Measurements from ENCODE around the gene NEDD9. TPM values are rescaled to one million over a fixed set of nuclear protein-coding genes. Genes with fewer than 3 reads are reported as not detected.

NEDD9 gene
- total and polyA plus RNA-seq, 2 donors (not counting 1 experiment from before 2014, with no cell fraction given) = 38.9 to 46.2 TPM

- Mint-ChIP-seq H3K9me3 (ENCODE audit: insufficient read depth) (no peaks in the 10 kb centered on the region), H3K27me3 (no peaks in the 10 kb centered on the region), H3K4me1 (peaks cover 48% of the 10 kb centered on the region), H3K27ac (peak overlapping the region; percentile 93), H3K4me3 (peak overlapping the region; percentile 98)
- ChIA-PET POLR2A (interaction anchor here (0.6 kb wide), 1 partner anchor 202 kb away, joined by 5 read pairs; no protein-coding TSS in a partner anchor), CTCF (interaction anchor here (1.0 to 2.6 kb wide), 9 partner anchors 9 to 264 kb away, joined by 3 to 15 read pairs (median 4); no protein-coding TSS in a partner anchor)
- Histone ChIP-seq H2AFZ (ENCODE audit: insufficient read depth, low read depth, low read length, poor library complexity, severe bottlenecking) (peak overlapping the region; percentile 72), H3K36me3 (replicated peaks in 1 of 2; ENCODE audit: control extremely low read depth in 1 of 2, control insufficient read depth in 1 of 2, extremely low read depth in 1 of 2, insufficient read depth in 2 of 2, low read length in 1 of 2) (peaks cover 0 to 8% of the 10 kb centered on the region in 2 experiments), H3K9ac (ENCODE audit: low read length) (peak overlapping the region; percentile 62), H3K4me1 (ENCODE audit: control insufficient read depth in 2 of 2, insufficient read depth in 2 of 2, low read length in 2 of 2) (peaks cover 29 to 31% of the 10 kb centered on the region in 2 donors), H4K20me1 (ENCODE audit: control insufficient read depth, insufficient read depth, low read length, poor library complexity, severe bottlenecking) (peaks cover 12% of the 10 kb centered on the region), H3K4me3 (ENCODE audit: control extremely low read depth in 1 of 5, extremely low read depth in 1 of 5, insufficient read depth in 1 of 5, low read depth in 2 of 5, low read length in 4 of 5) (peak overlapping the region; percentile 52 to 76 (median 67)), H3K4me2 (replicated peaks; ENCODE audit: low read depth, low read length, poor library complexity, severe bottlenecking) (peak overlapping the region; percentile 89), H3K9me3 (ENCODE audit: control extremely low read depth in 1 of 3, control insufficient read depth in 2 of 3, insufficient read depth in 1 of 3, low read length in 2 of 3) (no peaks in the 10 kb centered on the region), H3K79me2 (ENCODE audit: control insufficient read depth, insufficient read depth, low read length) (peaks cover 59% of the 10 kb centered on the region), H3K27ac (ENCODE audit: low read length in 2 of 2) (peak overlapping the region; percentile 70 to 81), H3K27me3 (replicated peaks in 1 of 4; ENCODE audit: control extremely low read depth in 1 of 4, control insufficient read depth in 3 of 4, insufficient read depth in 4 of 4, low read length in 3 of 4) (no peaks in the 10 kb centered on the region)
- WGBS (ENCODE audit: insufficient coverage) = 60% methylated on average over 6 of the region's 6 CpGs
- TF ChIP-seq CTCF (IDR thresholded peaks at IDR 0.05) = no peak
- no peak for TF ChIP-seq EZH2 (IDR thresholded peaks at IDR 0.05; ENCODE audit: borderline replicate concordance, insufficient read depth, low read depth, low read length, poor library complexity, severe bottlenecking)
- intact Hi-C loops (cut with micrococcal nuclease) = loop anchor here (1.0 to 5.0 kb wide), 6 partner anchors 59 to 394 kb away; partner anchors contain the start of genes MAK, SMIM13 and TMEM170B
- DNase-seq (peak; percentile 17), ATAC-seq (ENCODE audit: low read depth) (no peak)
Observed at GRCh38 chr6:11231564-11232192, 790 bp downstream of the NEDD9 start.

- Histone ChIP-seq H3K9ac (ENCODE audit: low read length) (no peak overlapping the region), H3K4me1 (ENCODE audit: control insufficient read depth in 2 of 2, insufficient read depth in 2 of 2, low read length in 2 of 2) (peaks cover 23 to 26% of the 10 kb centered on the region in 2 donors), H3K4me2 (replicated peaks; ENCODE audit: low read depth, low read length, poor library complexity, severe bottlenecking) (no peak overlapping the region), H3K4me3 (ENCODE audit: control extremely low read depth in 1 of 5, extremely low read depth in 1 of 5, insufficient read depth in 1 of 5, low read depth in 2 of 5, low read length in 4 of 5) (no peak overlapping the region), H3K27me3 (replicated peaks in 1 of 4; ENCODE audit: control extremely low read depth in 1 of 4, control insufficient read depth in 3 of 4, insufficient read depth in 4 of 4, low read length in 3 of 4) (no peaks in the 10 kb centered on the region), H2AFZ (ENCODE audit: insufficient read depth, low read depth, low read length, poor library complexity, severe bottlenecking) (no peak overlapping the region), H3K27ac (ENCODE audit: low read length in 2 of 2) (no peak overlapping the region), H3K9me3 (ENCODE audit: control extremely low read depth in 1 of 3, control insufficient read depth in 2 of 3, insufficient read depth in 1 of 3, low read length in 2 of 3) (no peaks in the 10 kb centered on the region), H4K20me1 (ENCODE audit: control insufficient read depth, insufficient read depth, low read length, poor library complexity, severe bottlenecking) (peaks cover 15% of the 10 kb centered on the region), H3K36me3 (replicated peaks in 1 of 2; ENCODE audit: control extremely low read depth in 1 of 2, control insufficient read depth in 1 of 2, extremely low read depth in 1 of 2, insufficient read depth in 2 of 2, low read length in 1 of 2) (peaks cover 0 to 8% of the 10 kb centered on the region in 2 experiments), H3K79me2 (ENCODE audit: control insufficient read depth, insufficient read depth, low read length) (peaks cover 62% of the 10 kb centered on the region)
- CTCF ChIA-PET = interaction anchor here (0.6 to 2.6 kb wide), 6 partner anchors 9 to 1674 kb away, joined by 3 to 15 read pairs (median 3); no protein-coding TSS in a partner anchor
- Mint-ChIP-seq H3K4me1 (peaks cover 44% of the 10 kb centered on the region), H3K9me3 (ENCODE audit: insufficient read depth) (no peaks in the 10 kb centered on the region), H3K27me3 (no peaks in the 10 kb centered on the region), H3K4me3 (no peak overlapping the region), H3K27ac (no peak overlapping the region)
- TF ChIP-seq EZH2 (IDR thresholded peaks at IDR 0.05; ENCODE audit: borderline replicate concordance, insufficient read depth, low read depth, low read length, poor library complexity, severe bottlenecking) (no peak), CTCF (IDR thresholded peaks at IDR 0.05) (no peak)
- no CpG with 5 or more reads among the region's 1 CpG for WGBS (ENCODE audit: insufficient coverage)
- DNase-seq = no peak
- no peak for ATAC-seq (ENCODE audit: low read depth)
- intact Hi-C loops (cut with micrococcal nuclease) = loop anchor here (5.0 kb wide), 1 partner anchor 394 kb away; the partner anchor contains the start of gene MAK
- POLR2A ChIA-PET = no interaction called here
Observed at GRCh38 chr6:11231108-11231463, 1.4 kb downstream of the NEDD9 start.

Data from B cell (primary cell).